ENCODE data around the gene TMEM273.

TMEM273 gene

GRCh38 chr10:49174926-49175500 lies 13.2 kb downstream of the TMEM273 start:
- DNase-seq = no peak

GRCh38 chr10:49174261-49174925 lies 13.8 kb downstream of the TMEM273 start:
- DNase-seq = no peak

GRCh38 chr10:49173853-49174252 lies 14.3 kb downstream of the TMEM273 start:
- DNase-seq = no peak

- DNase-seq = no peak
Observed at GRCh38 chr10:49173201-49173772, 14.9 kb downstream of the TMEM273 start.

GRCh38 chr10:49172777-49173132 lies 15.4 kb downstream of the TMEM273 start:
- no peak for DNase-seq

- DNase-seq = no peak
Observed at GRCh38 chr10:49172061-49172776, 16.0 kb downstream of the TMEM273 start.

- no peak for DNase-seq
Observed at GRCh38 chr10:49171326-49172060, 16.7 kb downstream of the TMEM273 start.

- no peak for DNase-seq
Observed at GRCh38 chr10:49170632-49171325, 17.4 kb downstream of the TMEM273 start.

GRCh38 chr10:49169776-49170175 lies 18.4 kb downstream of the TMEM273 start:
- no peak for DNase-seq

- DNase-seq = no peak
Observed at GRCh38 chr10:49168831-49169500, 19.2 kb downstream of the TMEM273 start.

- no peak for DNase-seq
Observed at GRCh38 chr10:49168171-49168540, 20.0 kb downstream of the TMEM273 start.

- no peak for DNase-seq
Observed at GRCh38 chr10:49167425-49168170, 20.6 kb downstream of the TMEM273 start.

- DNase-seq = no peak
Observed at GRCh38 chr10:49166484-49167400, 21.4 kb downstream of the TMEM273 start.

GRCh38 chr10:49165821-49166483 lies 22.2 kb downstream of the TMEM273 start:
- no peak for DNase-seq

- DNase-seq = no peak
Observed at GRCh38 chr10:49165259-49165658, 22.9 kb downstream of the TMEM273 start.

- peak; percentile 29 for DNase-seq
Observed at GRCh38 chr10:49164559-49165188, 23.5 kb downstream of the TMEM273 start.

- DNase-seq = no peak
Observed at GRCh38 chr10:49163741-49164140, 24.4 kb downstream of the TMEM273 start.

GRCh38 chr10:49162761-49163310 lies 25.4 kb downstream of the TMEM273 start:
- DNase-seq = no peak

- no peak for DNase-seq
Observed at GRCh38 chr10:49162063-49162462, 26.1 kb downstream of the TMEM273 start.
